Endodermal cell (in vitro differentiated cells): Measurements from ENCODE around the gene MAP3K3. TPM values are rescaled to one million over a fixed set of nuclear protein-coding genes. Genes with fewer than 3 reads are reported as not detected.

Source experiments
- DNase-seq: peaks from one replicate; pipeline ENCODE4 v3.0.0-alpha.2; 2017
- H3K27ac ChIP-seq: 2 replicates; pipeline ENCODE4 v1.5.1; 2013; ENCODE audit warnings: mild to moderate bottlenecking, low read depth, low read length, moderate library complexity
- H3K27me3 ChIP-seq: 2 replicates; pipeline ENCODE4 v1.6.1; 2013; ENCODE audit warnings: mild to moderate bottlenecking, low read length, moderate library complexity; ENCODE audit not compliant: insufficient read depth, control insufficient read depth, poor library complexity, severe bottlenecking
- H3K36me3 ChIP-seq: 2 replicates; pipeline ENCODE4 v1.7.0; 2013; ENCODE audit warnings: mild to moderate bottlenecking, low read length, moderate library complexity; ENCODE audit not compliant: control insufficient read depth, insufficient read depth
- H3K4me1 ChIP-seq: one replicate; pipeline ENCODE4 v1.7.0; 2013; ENCODE audit warnings: low read length; ENCODE audit not compliant: control insufficient read depth, insufficient read depth
- H3K4me3 ChIP-seq: 2 replicates; pipeline ENCODE4 v1.5.1; 2013; ENCODE audit warnings: mild to moderate bottlenecking, low read length, moderate library complexity
- H3K9ac ChIP-seq: 2 replicates; pipeline ENCODE4 v1.6.1; 2013; ENCODE audit warnings: mild to moderate bottlenecking, low read length, moderate library complexity; ENCODE audit not compliant: poor library complexity, severe bottlenecking; ENCODE audit errors: extremely low read depth
- H3K9me3 ChIP-seq: 2 replicates; pipeline ENCODE4 v1.6.1; 2013; ENCODE audit warnings: mild to moderate bottlenecking, low read length, moderate library complexity; ENCODE audit not compliant: control insufficient read depth
- H3K27ac Mint-ChIP-seq: 2 replicates; pipeline ENCODE4 v1.8.0; 2020; ENCODE audit warnings: mixed read lengths
- H3K27me3 Mint-ChIP-seq: 2 replicates; pipeline ENCODE4 v1.8.0; 2021; ENCODE audit warnings: mild to moderate bottlenecking, mixed read lengths; ENCODE audit not compliant: insufficient read depth
- H3K36me3 Mint-ChIP-seq: 2 replicates; pipeline ENCODE4 v1.8.0; 2020; ENCODE audit warnings: low read depth, mixed read lengths
- H3K4me1 Mint-ChIP-seq: 2 replicates; pipeline ENCODE4 v1.8.0; 2020; ENCODE audit warnings: mixed read lengths
- H3K4me3 Mint-ChIP-seq: 2 replicates; pipeline ENCODE4 v1.8.0; 2020; ENCODE audit warnings: mild to moderate bottlenecking, moderate library complexity, mixed read lengths
- H3K9me3 Mint-ChIP-seq: 2 replicates; pipeline ENCODE4 v1.8.0; 2020; ENCODE audit warnings: mild to moderate bottlenecking, mixed read lengths
- CTCF ChIP-seq: fragments of 200-600 bp; sonication (generic); conservative IDR thresholded peaks from 2 replicates; pipeline ENCODE4 v1.5.0; 2021; ENCODE audit warnings: antibody characterized with exemption, mild to moderate bottlenecking
- WGBS, 2 experiments: methylation state at CpG; one replicate each; pipeline versions ENCODE4 v1.1.5 to v1.1.7; 2013; ENCODE audit warnings: missing lambda C conversion rate in 2 of 2, mixed read lengths in 1 of 2; ENCODE audit not compliant: insufficient coverage in 1 of 2, insufficient read length in 1 of 2; 5-methylcytosine and 5-hydroxymethylcytosine counted together
- total RNA-seq, 2 donors: library from RNA; stranded (reverse); fragmentation: NEBNext Ultra II Directional in 1 of 2; extraction: Animal tissue kit (Norgen Biotek cat#: 25700) in 1 of 2; gene quantifications; 2 replicates in 1 of 2; 3 replicates in 1 of 2; pipeline ENCODE4 v1.2.1, GENCODE V29; 2021

MAP3K3 gene
- total RNA-seq, 2 donors from 2014 or later, result 19.9 to 23.3 TPM

GRCh38 chr17:63694950-63695773, 72.9 kb downstream of the MAP3K3 start:
- Histone ChIP-seq H3K9ac (no peak overlapping the region), H3K27me3 (no peaks in the 10 kb centered on the region), H3K9me3 (no peaks in the 10 kb centered on the region), H3K27ac (no peak overlapping the region), H3K36me3 (peaks cover 43% of the 10 kb centered on the region), H3K4me1 (peaks cover 9% of the 10 kb centered on the region), H3K4me3 (no peak overlapping the region)
- TF ChIP-seq CTCF, result no peak
- no peaks in the 10 kb centered on the region for H3K9me3 Mint-ChIP-seq
- H3K27ac Mint-ChIP-seq, result no peak overlapping the region
- WGBS, 2 experiments, result 80 to 90% methylated on average over 2 to 15 of the region's 15 CpGs
- peaks cover 22% of the 10 kb centered on the region for H3K36me3 Mint-ChIP-seq
- H3K4me1 Mint-ChIP-seq, result peaks cover 6% of the 10 kb centered on the region
- no peaks in the 10 kb centered on the region for H3K27me3 Mint-ChIP-seq
- peak; percentile 49 for DNase-seq
- H3K4me3 Mint-ChIP-seq, result no peak overlapping the region

DNA sequence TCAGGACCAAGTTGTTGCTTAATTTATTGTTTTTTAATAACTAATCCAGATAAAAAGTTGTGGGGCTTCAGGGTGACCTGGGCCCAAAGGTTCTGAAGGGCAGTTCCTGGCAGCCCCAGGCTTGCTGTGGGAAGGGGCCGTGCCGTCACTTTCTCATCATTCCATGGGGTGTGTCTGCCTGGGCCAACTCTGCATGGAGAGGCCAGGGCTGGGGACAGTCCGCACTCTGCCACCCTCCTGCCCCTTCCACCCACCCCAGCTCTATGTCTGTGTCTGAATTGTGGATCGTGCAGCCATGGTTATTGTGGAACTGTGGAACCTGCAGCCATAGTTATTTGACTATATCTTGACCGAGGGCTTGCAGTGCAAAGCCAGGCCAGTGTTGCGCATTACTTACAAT, 73.7 kb downstream of the MAP3K3 start:
- TF ChIP-seq CTCF, result no peak
- Histone ChIP-seq H3K9ac (no peak overlapping the region), H3K9me3 (no peaks in the 10 kb centered on the region), H3K27me3 (no peaks in the 10 kb centered on the region), H3K4me3 (no peak overlapping the region), H3K27ac (no peak overlapping the region), H3K4me1 (peaks cover 9% of the 10 kb centered on the region), H3K36me3 (peaks cover 40% of the 10 kb centered on the region)
- Mint-ChIP-seq H3K9me3 (no peaks in the 10 kb centered on the region), H3K27me3 (no peaks in the 10 kb centered on the region), H3K4me3 (no peak overlapping the region), H3K4me1 (peaks cover 6% of the 10 kb centered on the region), H3K36me3 (peaks cover 15% of the 10 kb centered on the region), H3K27ac (no peak overlapping the region)
- WGBS, 2 experiments, result 92 to 96% methylated on average over 4 to 6 of the region's 6 CpGs
- peak; percentile 56 for DNase-seq

GRCh38 chr17:63696381-63696961, 74.3 kb downstream of the MAP3K3 start:
- peaks cover 10% of the 10 kb centered on the region for H3K4me1 Mint-ChIP-seq
- peak overlapping the region; percentile 30 for H3K27ac ChIP-seq
- H3K27me3 Mint-ChIP-seq, result no peaks in the 10 kb centered on the region
- H3K4me3 Mint-ChIP-seq, result no peak overlapping the region
- H3K9ac ChIP-seq, result no peak overlapping the region
- no peaks in the 10 kb centered on the region for H3K9me3 Mint-ChIP-seq
- peaks cover 9% of the 10 kb centered on the region for H3K4me1 ChIP-seq
- TF ChIP-seq CTCF, result peak; percentile 85
- H3K36me3 Mint-ChIP-seq, result peaks cover 12% of the 10 kb centered on the region
- H3K27ac Mint-ChIP-seq, result peak overlapping the region; percentile 75
- peak; percentile 93 for DNase-seq
- no peak overlapping the region for H3K4me3 ChIP-seq
- peaks cover 36% of the 10 kb centered on the region for H3K36me3 ChIP-seq
- no peaks in the 10 kb centered on the region for H3K27me3 ChIP-seq
- H3K9me3 ChIP-seq, result no peaks in the 10 kb centered on the region
- 83 to 86% methylated on average over 4 to 9 of the region's 9 CpGs for WGBS, 2 experiments
